Suprapubic skin (tissue), 4 donors: ENCODE data around the gene DLG3.

Source experiments
- EP300 ChIP-seq: sonication (generic); formaldehyde crosslinking; IDR thresholded peaks from one replicate; pipeline ENCODE4 v1.6.1; 2017; ENCODE audit warnings: antibody characterized with exemption
- POLR2A ChIP-seq, 2 donors: fragments of 450-650 bp; IDR thresholded peaks; one replicate each; pipeline ENCODE4 v1.6.1; 2017; ENCODE audit warnings: antibody characterized with exemption in 2 of 2, mild to moderate bottlenecking in 2 of 2, moderate library complexity in 2 of 2
- POLR2AphosphoS5 ChIP-seq, 3 donors: sonication (generic); formaldehyde crosslinking; IDR thresholded peaks; one replicate each; pipeline ENCODE4 v1.6.1; 2017; ENCODE audit warnings: antibody characterized with exemption in 3 of 3
- TF ChIP-seq, protein P1 (sequence below), 2 donors: fragments of 200-600 bp in 1 of 2; fragments of 450-650 bp in 1 of 2; sonication (generic) in 1 of 2; IDR thresholded peaks; one replicate each; pipeline ENCODE4 v1.5.1; 2016 to 2019; ENCODE audit warnings: antibody characterized with exemption in 2 of 2, mild to moderate bottlenecking in 1 of 2, moderate library complexity in 1 of 2

DNA sequence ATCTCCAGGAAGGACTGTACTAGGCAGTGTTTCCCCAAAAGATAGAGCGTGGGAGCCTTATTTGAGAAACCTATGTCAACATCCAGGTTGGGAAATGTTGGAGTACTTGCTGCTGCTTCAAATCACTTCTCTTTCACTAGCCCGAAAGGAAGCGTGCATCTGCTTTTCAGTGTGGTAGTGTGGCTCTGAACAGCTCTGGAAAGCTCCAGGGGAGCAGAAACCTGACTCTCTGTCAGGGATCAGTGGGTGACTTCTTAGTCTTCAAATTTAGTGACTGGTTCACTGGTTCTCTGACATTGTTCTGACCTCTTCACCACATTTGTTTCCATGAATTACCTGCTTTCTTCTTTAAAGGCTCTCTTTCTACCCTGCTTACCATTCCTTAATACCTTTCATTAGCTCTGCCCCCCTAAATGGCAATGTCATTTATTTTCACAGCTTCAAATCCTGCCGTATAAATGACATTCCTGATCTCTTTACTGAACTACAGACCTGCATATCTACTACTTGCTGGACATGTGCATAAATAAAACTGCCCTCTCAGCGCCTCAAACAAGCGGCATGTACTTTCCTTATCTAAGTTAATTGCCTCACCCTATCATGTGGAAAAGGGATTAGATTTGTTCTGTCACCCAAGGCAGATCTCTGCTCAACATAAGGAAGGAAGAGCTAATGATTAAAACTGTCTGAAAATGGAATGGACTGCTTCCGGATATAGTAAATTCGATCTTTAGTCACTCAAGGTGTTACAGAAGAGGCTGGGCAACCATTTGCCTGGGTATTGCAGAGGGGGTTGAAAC, 37.0 kb downstream of the DLG3 start:
- TF ChIP-seq, protein P1, sequence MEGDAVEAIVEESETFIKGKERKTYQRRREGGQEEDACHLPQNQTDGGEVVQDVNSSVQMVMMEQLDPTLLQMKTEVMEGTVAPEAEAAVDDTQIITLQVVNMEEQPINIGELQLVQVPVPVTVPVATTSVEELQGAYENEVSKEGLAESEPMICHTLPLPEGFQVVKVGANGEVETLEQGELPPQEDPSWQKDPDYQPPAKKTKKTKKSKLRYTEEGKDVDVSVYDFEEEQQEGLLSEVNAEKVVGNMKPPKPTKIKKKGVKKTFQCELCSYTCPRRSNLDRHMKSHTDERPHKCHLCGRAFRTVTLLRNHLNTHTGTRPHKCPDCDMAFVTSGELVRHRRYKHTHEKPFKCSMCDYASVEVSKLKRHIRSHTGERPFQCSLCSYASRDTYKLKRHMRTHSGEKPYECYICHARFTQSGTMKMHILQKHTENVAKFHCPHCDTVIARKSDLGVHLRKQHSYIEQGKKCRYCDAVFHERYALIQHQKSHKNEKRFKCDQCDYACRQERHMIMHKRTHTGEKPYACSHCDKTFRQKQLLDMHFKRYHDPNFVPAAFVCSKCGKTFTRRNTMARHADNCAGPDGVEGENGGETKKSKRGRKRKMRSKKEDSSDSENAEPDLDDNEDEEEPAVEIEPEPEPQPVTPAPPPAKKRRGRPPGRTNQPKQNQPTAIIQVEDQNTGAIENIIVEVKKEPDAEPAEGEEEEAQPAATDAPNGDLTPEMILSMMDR (IDR thresholded peaks at IDR 0.05) = no peak
- TF ChIP-seq POLR2AphosphoS5 (IDR thresholded peaks at IDR 0.05) (no peak), POLR2A (IDR thresholded peaks at IDR 0.05) (no peak), EP300 (no peak)
